A549 (cell line): ENCODE results near the gene CEACAM1.

ENCODE experiments used
- CBX2 ChIP-seq: fragments of 200-600 bp; sonication (generic); IDR thresholded peaks from 2 replicates; pipeline ENCODE4 v1.6.1; 2016; ENCODE audit warnings: low read depth, mild to moderate bottlenecking, borderline replicate concordance
- CEBPB ChIP-seq, 2 experiments: fragments of >200 bp in 1 of 2; sonication (Bioruptor Twin) in 1 of 2; formaldehyde crosslinking in 1 of 2; IDR thresholded peaks; 2 replicates each; pipeline ENCODE4 v1.6.1; 2012 to 2016
- CHD2 ChIP-seq: fragments of 150-350 bp; IDR thresholded peaks from 2 replicates; pipeline ENCODE4 v1.6.1; 2014; ENCODE audit warnings: low read length; ENCODE audit not compliant: partially characterized antibody
- FOSL2 ChIP-seq, 2 experiments: fragments of 450-650 bp in 1 of 2; fragments of >200 bp in 1 of 2; sonication (Bioruptor Twin) in 1 of 2; formaldehyde crosslinking; IDR thresholded peaks; 2 replicates each; pipeline versions ENCODE4 v1.5.0 to v1.6.1; 2016 to 2020; ENCODE audit warnings: mild to moderate bottlenecking in 1 of 2, moderate library complexity in 1 of 2
- JUN ChIP-seq, 2 experiments: fragments of >200 bp; sonication (Bioruptor Twin); formaldehyde crosslinking; IDR thresholded peaks; 2 replicates in 1 of 2; 3 replicates in 1 of 2; pipeline ENCODE4 v1.6.1; 2016 to 2017
- MAFK ChIP-seq: fragments of 450-650 bp; IDR thresholded peaks from 2 replicates; pipeline ENCODE4 v1.6.1; 2014; ENCODE audit not compliant: partially characterized antibody
- PBX3 ChIP-seq: IDR thresholded peaks from 2 replicates; pipeline ENCODE4 v1.6.1; 2012
- RAD21 ChIP-seq, 2 experiments: fragments of >200 bp in 1 of 2; sonication (Bioruptor Twin) in 1 of 2; formaldehyde crosslinking in 1 of 2; IDR thresholded peaks in 1 of 2; conservative IDR thresholded peaks in 1 of 2; 2 replicates in 1 of 2; 3 replicates in 1 of 2; pipeline ENCODE4 v1.6.1; 2012 to 2018; ENCODE audit warnings: inconsistent platforms in 1 of 2
- RARB ChIP-seq: fragments of 250-450 bp; sonication (Bioruptor Pico); IDR thresholded peaks from 2 replicates; pipeline ENCODE4 v1.8.0; 2021; ENCODE audit warnings: mild to moderate bottlenecking, moderate library complexity
- SMC3 ChIP-seq: fragments of >200 bp; sonication (Bioruptor Twin); formaldehyde crosslinking; IDR thresholded peaks from 3 replicates; pipeline ENCODE4 v1.6.1; 2018; ENCODE audit warnings: inconsistent platforms
- ZFP36 ChIP-seq: fragments of 450-650 bp; IDR thresholded peaks from 2 replicates; pipeline ENCODE4 v1.6.1; 2014; ENCODE audit warnings: borderline replicate concordance; ENCODE audit not compliant: partially characterized antibody
- TF ChIP-seq, protein P1 (sequence below): fragments of >200 bp; sonication (Bioruptor Twin); formaldehyde crosslinking; IDR thresholded peaks from 3 replicates; pipeline ENCODE4 v1.5.1; 2016
- TF ChIP-seq, protein P2 (sequence below): fragments of >200 bp; sonication (Bioruptor Twin); formaldehyde crosslinking; IDR thresholded peaks from 3 replicates; pipeline ENCODE4 v1.6.1; 2016

GRCh38 chr19:42567567-42567966 is 39.3 kb upstream of the CEACAM1 start:
- TF ChIP-seq CBX2 (no peak), PBX3 (no peak), RAD21 (conservative IDR thresholded peaks at IDR 0.05 in 1 of 2, IDR thresholded peaks at IDR 0.05 in 1 of 2) (no peak), JUN (IDR thresholded peaks at IDR 0.05) (no peak), ZFP36 (no peak), FOSL2 (IDR thresholded peaks at IDR 0.05) (no peak), FOSL2 (CRISPR knock-in tag; IDR thresholded peaks at IDR 0.05) (no peak), CEBPB (IDR thresholded peaks at IDR 0.05) (no peak), SMC3 (no peak), CHD2 (no peak), MAFK (no peak), RARB (no peak)
- TF ChIP-seq, protein P1, sequence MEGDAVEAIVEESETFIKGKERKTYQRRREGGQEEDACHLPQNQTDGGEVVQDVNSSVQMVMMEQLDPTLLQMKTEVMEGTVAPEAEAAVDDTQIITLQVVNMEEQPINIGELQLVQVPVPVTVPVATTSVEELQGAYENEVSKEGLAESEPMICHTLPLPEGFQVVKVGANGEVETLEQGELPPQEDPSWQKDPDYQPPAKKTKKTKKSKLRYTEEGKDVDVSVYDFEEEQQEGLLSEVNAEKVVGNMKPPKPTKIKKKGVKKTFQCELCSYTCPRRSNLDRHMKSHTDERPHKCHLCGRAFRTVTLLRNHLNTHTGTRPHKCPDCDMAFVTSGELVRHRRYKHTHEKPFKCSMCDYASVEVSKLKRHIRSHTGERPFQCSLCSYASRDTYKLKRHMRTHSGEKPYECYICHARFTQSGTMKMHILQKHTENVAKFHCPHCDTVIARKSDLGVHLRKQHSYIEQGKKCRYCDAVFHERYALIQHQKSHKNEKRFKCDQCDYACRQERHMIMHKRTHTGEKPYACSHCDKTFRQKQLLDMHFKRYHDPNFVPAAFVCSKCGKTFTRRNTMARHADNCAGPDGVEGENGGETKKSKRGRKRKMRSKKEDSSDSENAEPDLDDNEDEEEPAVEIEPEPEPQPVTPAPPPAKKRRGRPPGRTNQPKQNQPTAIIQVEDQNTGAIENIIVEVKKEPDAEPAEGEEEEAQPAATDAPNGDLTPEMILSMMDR = no peak
- TF ChIP-seq, protein P2, sequence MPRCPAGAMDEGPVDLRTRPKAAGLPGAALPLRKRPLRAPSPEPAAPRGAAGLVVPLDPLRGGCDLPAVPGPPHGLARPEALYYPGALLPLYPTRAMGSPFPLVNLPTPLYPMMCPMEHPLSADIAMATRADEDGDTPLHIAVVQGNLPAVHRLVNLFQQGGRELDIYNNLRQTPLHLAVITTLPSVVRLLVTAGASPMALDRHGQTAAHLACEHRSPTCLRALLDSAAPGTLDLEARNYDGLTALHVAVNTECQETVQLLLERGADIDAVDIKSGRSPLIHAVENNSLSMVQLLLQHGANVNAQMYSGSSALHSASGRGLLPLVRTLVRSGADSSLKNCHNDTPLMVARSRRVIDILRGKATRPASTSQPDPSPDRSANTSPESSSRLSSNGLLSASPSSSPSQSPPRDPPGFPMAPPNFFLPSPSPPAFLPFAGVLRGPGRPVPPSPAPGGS = no peak
